H9 (cell line): ENCODE measurements around the gene TSC22D3. TPM values are rescaled to one million over a fixed set of nuclear protein-coding genes. Genes with fewer than 3 reads are reported as not detected.

Source experiments
- DNase-seq: peaks from one replicate; pipeline ENCODE4 v3.0.0-alpha.2; 2017
- H2AFZ ChIP-seq: one replicate; pipeline ENCODE4 v1.6.1; 2013; ENCODE audit warnings: mild to moderate bottlenecking, low read length, control low read depth, moderate library complexity
- H2AK5ac ChIP-seq: 2 replicates; pipeline ENCODE4 v1.6.1; 2013; ENCODE audit warnings: low read length, control low read depth, mixed read lengths; ENCODE audit not compliant: insufficient read length
- H2BK120ac ChIP-seq: one replicate; pipeline ENCODE4 v1.6.1; 2013; ENCODE audit warnings: low read depth, mild to moderate bottlenecking, low read length, control low read depth, inconsistent platforms; ENCODE audit not compliant: poor library complexity, severe bottlenecking
- H2BK12ac ChIP-seq: 2 replicates; pipeline ENCODE4 v1.6.1; 2013; ENCODE audit warnings: low read length, control low read depth, mixed read lengths, low read depth; ENCODE audit not compliant: insufficient read length
- H2BK15ac ChIP-seq: 2 replicates; pipeline ENCODE4 v1.6.1; 2013; ENCODE audit warnings: low read depth, low read length, control low read depth
- H2BK20ac ChIP-seq: one replicate; pipeline ENCODE4 v1.6.1; 2013; ENCODE audit warnings: low read depth, mild to moderate bottlenecking, low read length, control low read depth, inconsistent platforms; ENCODE audit not compliant: poor library complexity, severe bottlenecking
- H2BK5ac ChIP-seq: 2 replicates; pipeline ENCODE4 v1.6.1; 2013; ENCODE audit warnings: low read length, control low read depth, mixed read lengths; ENCODE audit not compliant: insufficient read length
- H3K14ac ChIP-seq: 2 replicates; pipeline ENCODE4 v1.6.1; 2013; ENCODE audit warnings: low read length, control low read depth; ENCODE audit not compliant: insufficient read depth
- H3K18ac ChIP-seq: 2 replicates; pipeline ENCODE4 v1.6.1; 2013; ENCODE audit warnings: low read depth, mild to moderate bottlenecking, mixed read lengths, low read length, control low read depth; ENCODE audit not compliant: insufficient read length
- H3K23ac ChIP-seq: 2 replicates; pipeline ENCODE4 v1.6.1; 2013; ENCODE audit warnings: low read length, control low read depth, mixed read lengths, low read depth; ENCODE audit not compliant: insufficient read length
- H3K23me2 ChIP-seq: 2 replicates; pipeline ENCODE4 v1.6.1; 2013; ENCODE audit warnings: low read depth, mild to moderate bottlenecking, mixed read lengths, low read length, control low read depth; ENCODE audit not compliant: insufficient read length, poor library complexity, severe bottlenecking
- H3K27ac ChIP-seq: 2 replicates; pipeline ENCODE4 v1.5.1; 2013; ENCODE audit warnings: low read length, control low read depth, mixed read lengths, low read depth; ENCODE audit not compliant: insufficient read length
- H3K27me3 ChIP-seq: 2 replicates; pipeline ENCODE4 v1.6.1; 2013; ENCODE audit warnings: low read length, control low read depth, inconsistent platforms; ENCODE audit not compliant: insufficient read depth
- H3K4ac ChIP-seq: 2 replicates; pipeline ENCODE4 v1.6.1; 2013; ENCODE audit warnings: low read depth, mild to moderate bottlenecking, control low read depth, inconsistent platforms, low read length, moderate library complexity
- H3K4me1 ChIP-seq: 2 replicates; pipeline ENCODE4 v1.6.1; 2013; ENCODE audit warnings: low read length, control low read depth, inconsistent platforms; ENCODE audit not compliant: insufficient read depth
- H3K4me2 ChIP-seq: 2 replicates; pipeline ENCODE4 v1.6.1; 2013; ENCODE audit warnings: low read length, control low read depth, mixed read lengths; ENCODE audit not compliant: insufficient read length, insufficient read depth
- H3K56ac ChIP-seq: 2 replicates; pipeline ENCODE4 v1.6.1; 2013; ENCODE audit warnings: low read depth, mild to moderate bottlenecking, mixed read lengths, low read length, control low read depth; ENCODE audit not compliant: insufficient read length
- H3K79me1 ChIP-seq: 2 replicates; pipeline ENCODE4 v1.6.1; 2013; ENCODE audit warnings: low read depth, mild to moderate bottlenecking, moderate library complexity, low read length, control low read depth, inconsistent platforms; ENCODE audit not compliant: insufficient read depth, poor library complexity, severe bottlenecking
- H3K79me2 ChIP-seq: 2 replicates; pipeline ENCODE4 v1.6.1; 2013; ENCODE audit warnings: low read length, control low read depth, inconsistent platforms; ENCODE audit not compliant: insufficient read depth
- H3K9ac ChIP-seq: 2 replicates; pipeline ENCODE4 v1.6.1; 2013; ENCODE audit warnings: low read length, control low read depth, mixed read lengths; ENCODE audit not compliant: insufficient read length; ENCODE audit errors: extremely low read depth
- H3K9me3 ChIP-seq: one replicate; pipeline ENCODE4 v1.6.1; 2013; ENCODE audit warnings: low read depth, low read length, inconsistent platforms; ENCODE audit not compliant: control insufficient read depth
- H3T11ph ChIP-seq: one replicate; pipeline ENCODE4 v1.6.1; 2013; ENCODE audit warnings: mild to moderate bottlenecking, low read length, control low read depth, inconsistent platforms
- H4K20me1 ChIP-seq: one replicate; pipeline ENCODE4 v1.6.1; 2013; ENCODE audit not compliant: control insufficient read depth, insufficient read length, insufficient read depth
- H4K5ac ChIP-seq: 2 replicates; pipeline ENCODE4 v1.6.1; 2013; ENCODE audit warnings: low read depth, mild to moderate bottlenecking, mixed read lengths, low read length, control low read depth; ENCODE audit not compliant: insufficient read length
- H4K8ac ChIP-seq: replicated peaks from 2 replicates; pipeline ENCODE4 v1.6.1; 2013; ENCODE audit warnings: low read length, control low read depth, mixed read lengths, low read depth; ENCODE audit not compliant: insufficient read length
- H4K91ac ChIP-seq: 2 replicates; pipeline ENCODE4 v1.6.1; 2013; ENCODE audit warnings: low read depth, mild to moderate bottlenecking, moderate library complexity, mixed read lengths, low read length, control low read depth; ENCODE audit not compliant: insufficient read length
- H3K27ac Mint-ChIP-seq, 3 experiments: 2 replicates in 2 of 3; 3 replicates in 1 of 3; pipeline ENCODE4 v1.8.0; 2020 to 2021; ENCODE audit warnings: mixed read lengths in 3 of 3, mild to moderate bottlenecking in 1 of 3, moderate library complexity in 1 of 3
- H3K27me3 Mint-ChIP-seq: 2 replicates; pipeline ENCODE4 v1.8.0; 2021; ENCODE audit warnings: low read depth, mild to moderate bottlenecking, moderate library complexity, mixed read lengths
- H3K36me3 Mint-ChIP-seq, 3 experiments: 2 replicates in 2 of 3; 3 replicates in 1 of 3; pipeline ENCODE4 v1.8.0; 2020 to 2021; ENCODE audit warnings: low read depth in 3 of 3, mixed read lengths in 3 of 3; ENCODE audit not compliant: insufficient read depth in 1 of 3
- H3K4me1 Mint-ChIP-seq, 2 experiments: 2 replicates each; pipeline ENCODE4 v1.8.0; 2020; ENCODE audit warnings: mixed read lengths in 2 of 2
- H3K4me3 Mint-ChIP-seq, 2 experiments: 2 replicates in 1 of 2; 3 replicates in 1 of 2; pipeline ENCODE4 v1.8.0; 2020 to 2021; ENCODE audit warnings: mild to moderate bottlenecking in 2 of 2, mixed read lengths in 2 of 2, moderate library complexity in 1 of 2
- H3K9me3 Mint-ChIP-seq, 2 experiments: 2 replicates in 1 of 2; 3 replicates in 1 of 2; pipeline ENCODE4 v1.8.0; 2020; ENCODE audit warnings: mild to moderate bottlenecking in 2 of 2, mixed read lengths in 2 of 2, moderate library complexity in 1 of 2
- CTCF ChIP-seq: fragments of 200-600 bp; sonication (generic); conservative IDR thresholded peaks from 3 replicates; pipeline ENCODE4 v1.8.0; 2021; ENCODE audit warnings: antibody characterized with exemption, mild to moderate bottlenecking
- WGBS: extraction: QIAGEN DNeasy Blood & Tissue Kit; methylation state at CpG from one replicate; pipeline ENCODE4 v1.1.7; 2013; ENCODE audit warnings: missing lambda C conversion rate, low lambda C conversion rate, mixed read lengths; ENCODE audit not compliant: insufficient read length; ENCODE audit errors: extremely low coverage; 5-methylcytosine and 5-hydroxymethylcytosine counted together
- total RNA-seq: library from RNA; stranded (reverse); gene quantifications from 2 replicates; pipeline ENCODE4 v1.2.1, GENCODE V29; 2021

The TSC22D3 gene
- total RNA-seq, 1 experiment from 2014 or later = 10.5 TPM

- Histone ChIP-seq H2BK12ac (no peak overlapping the region), H2AK5ac (no peak overlapping the region), H3K79me1 (no peaks in the 10 kb centered on the region), H2BK5ac (no peak overlapping the region), H3K27ac (no peak overlapping the region), H3K23ac (no peak overlapping the region), H3T11ph (no peak overlapping the region), H3K9me3 (no peaks in the 10 kb centered on the region), H4K20me1 (no peaks in the 10 kb centered on the region), H2BK120ac (no peak overlapping the region), H2BK20ac (no peak overlapping the region), H3K27me3 (no peaks in the 10 kb centered on the region), H3K56ac (no peak overlapping the region), H3K9ac (no peak overlapping the region), H3K23me2 (no peaks in the 10 kb centered on the region), H4K91ac (no peak overlapping the region), H3K18ac (no peak overlapping the region), H2AFZ (no peak overlapping the region), H3K4me1 (no peaks in the 10 kb centered on the region), H4K8ac (no peak overlapping the region), H3K4me2 (no peak overlapping the region), H3K4ac (no peak overlapping the region), H3K14ac (no peak overlapping the region), H3K79me2 (no peaks in the 10 kb centered on the region), H2BK15ac (no peak overlapping the region), H4K5ac (no peak overlapping the region)
- H3K4me3 Mint-ChIP-seq = no peak overlapping the region
- no peak for DNase-seq
- H3K36me3 Mint-ChIP-seq = peaks cover 0 to 4% (median 0%) of the 10 kb centered on the region in 3 experiments; a peak in 3 of 7 replicates
- peaks cover 6 to 54% of the 10 kb centered on the region in 2 experiments for H3K9me3 Mint-ChIP-seq
- no peak for TF ChIP-seq CTCF
- WGBS = no CpG with 5 or more reads among the region's 1 CpG
- peaks cover 14% of the 10 kb centered on the region for H3K27me3 Mint-ChIP-seq
- peaks cover 0 to 7% of the 10 kb centered on the region in 2 experiments; a peak in 1 of 4 replicates for H3K4me1 Mint-ChIP-seq
- no peak overlapping the region for H3K27ac Mint-ChIP-seq
These were observed 28.8 kb upstream of the TSC22D3 start for GRCh38 chrX:107804427-107804826.
